ENCODE data around the gene ECPAS.

Gene ECPAS

GRCh38 chr9:111429175-111429574 lies 55.0 kb downstream of the ECPAS start:
- H3K4me3 ChIP-seq (ENCODE audit: control insufficient read depth, low read depth, low read length) = no peak overlapping the region
- peak; percentile 32 for DNase-seq (ENCODE audit: low read depth)
- TF ChIP-seq CTCF (conservative IDR thresholded peaks at IDR 0.05; ENCODE audit: control insufficient read depth, insufficient read depth, low read depth, low read length) = no peak

DNA sequence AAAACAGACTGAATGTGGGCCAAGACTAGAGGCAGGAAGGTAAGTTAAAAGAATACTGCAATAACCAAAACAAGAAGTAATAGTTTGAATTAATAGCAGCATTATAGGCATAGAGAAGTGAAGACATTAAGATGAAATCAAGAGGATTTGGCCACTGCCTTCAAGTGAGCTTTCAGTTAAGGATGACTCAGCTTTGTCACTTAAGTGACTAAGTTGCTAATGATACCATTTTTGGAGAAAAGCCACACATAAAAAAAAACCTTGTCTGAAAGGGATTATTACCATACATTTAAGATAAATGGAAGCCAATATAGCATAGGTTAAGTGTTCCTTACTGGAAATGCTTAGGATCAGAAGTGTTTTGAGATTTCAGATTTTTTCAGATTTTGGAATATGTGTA lies 57.0 kb downstream of the ECPAS start:
- no peak for TF ChIP-seq CTCF (conservative IDR thresholded peaks at IDR 0.05; ENCODE audit: control insufficient read depth, insufficient read depth, low read depth, low read length)
- peak; percentile 77 for DNase-seq (ENCODE audit: low read depth)
- no peak overlapping the region for H3K4me3 ChIP-seq (ENCODE audit: control insufficient read depth, low read depth, low read length)

DNA sequence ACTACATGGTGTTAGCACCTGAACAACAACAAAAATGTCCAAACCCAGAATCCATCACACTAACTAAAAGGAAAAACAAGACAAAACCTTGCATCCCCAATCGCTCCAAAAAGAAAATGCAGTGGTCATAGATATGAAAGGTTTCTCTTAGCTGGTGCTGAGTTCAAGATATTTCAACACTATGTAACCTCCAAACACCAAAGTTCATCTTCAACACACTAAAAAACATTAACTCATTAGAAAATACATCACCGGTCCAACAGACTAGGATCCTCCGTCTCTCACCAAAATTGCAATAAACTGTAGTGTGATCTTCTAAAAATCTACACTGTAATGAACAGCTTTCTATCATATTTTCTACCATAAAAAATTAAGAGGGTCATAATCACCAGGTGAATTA lies 60.8 kb downstream of the ECPAS start:
- H3K4me3 ChIP-seq (ENCODE audit: control insufficient read depth, low read depth, low read length) = no peak overlapping the region
- no peak for TF ChIP-seq CTCF (conservative IDR thresholded peaks at IDR 0.05; ENCODE audit: control insufficient read depth, insufficient read depth, low read depth, low read length)
- DNase-seq (ENCODE audit: low read depth) = no peak

DNA sequence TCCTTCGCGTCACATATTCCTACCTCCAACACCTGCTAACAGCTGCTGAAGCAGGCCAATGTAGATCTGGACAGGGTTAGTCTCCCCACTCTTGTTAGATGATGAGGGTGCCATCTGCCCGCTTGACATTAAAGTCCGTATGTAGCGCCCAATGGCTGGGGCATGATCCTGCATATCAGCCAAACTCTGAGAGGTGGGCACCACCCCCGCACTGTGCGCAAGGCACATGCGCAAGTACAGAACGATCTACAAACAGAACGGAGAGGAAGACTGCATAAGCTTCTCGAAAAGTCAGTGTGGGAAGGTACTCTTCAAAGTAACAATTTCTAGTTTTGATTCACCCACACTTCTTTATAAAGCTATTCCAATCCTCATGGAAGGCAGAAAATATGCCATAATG lies 69.8 kb downstream of the ECPAS start:
- no peak overlapping the region for H3K4me3 ChIP-seq (ENCODE audit: control insufficient read depth, low read depth, low read length)
- no peak for DNase-seq (ENCODE audit: low read depth)
- TF ChIP-seq CTCF (conservative IDR thresholded peaks at IDR 0.05; ENCODE audit: control insufficient read depth, insufficient read depth, low read depth, low read length) = no peak

GRCh38 chr9:111413996-111414395 lies 70.2 kb downstream of the ECPAS start:
- no peak overlapping the region for H3K4me3 ChIP-seq (ENCODE audit: control insufficient read depth, low read depth, low read length)
- TF ChIP-seq CTCF (conservative IDR thresholded peaks at IDR 0.05; ENCODE audit: control insufficient read depth, insufficient read depth, low read depth, low read length) = no peak
- no peak for DNase-seq (ENCODE audit: low read depth)

DNA sequence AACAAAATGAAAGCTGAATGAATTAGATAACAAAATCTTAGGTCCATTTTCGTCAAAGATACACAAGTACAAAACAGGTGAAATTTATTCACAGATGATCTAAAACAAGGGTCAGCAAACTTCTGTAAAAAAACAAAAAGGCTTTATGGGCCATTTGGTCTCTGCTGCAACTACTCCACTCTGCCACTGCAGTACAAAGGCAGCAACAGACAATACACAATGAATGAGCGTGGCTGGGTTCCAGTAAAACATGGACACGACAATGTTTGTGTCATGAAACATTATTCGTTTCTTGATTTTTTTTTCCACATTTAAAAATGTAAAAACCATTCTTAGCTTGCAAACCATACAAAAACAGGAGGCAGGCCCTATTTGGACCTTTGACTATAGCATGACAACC lies 71.9 kb downstream of the ECPAS start:
- no peak overlapping the region for H3K4me3 ChIP-seq (ENCODE audit: control insufficient read depth, low read depth, low read length)
- no peak for DNase-seq (ENCODE audit: low read depth)
- no peak for TF ChIP-seq CTCF (conservative IDR thresholded peaks at IDR 0.05; ENCODE audit: control insufficient read depth, insufficient read depth, low read depth, low read length)

DNA sequence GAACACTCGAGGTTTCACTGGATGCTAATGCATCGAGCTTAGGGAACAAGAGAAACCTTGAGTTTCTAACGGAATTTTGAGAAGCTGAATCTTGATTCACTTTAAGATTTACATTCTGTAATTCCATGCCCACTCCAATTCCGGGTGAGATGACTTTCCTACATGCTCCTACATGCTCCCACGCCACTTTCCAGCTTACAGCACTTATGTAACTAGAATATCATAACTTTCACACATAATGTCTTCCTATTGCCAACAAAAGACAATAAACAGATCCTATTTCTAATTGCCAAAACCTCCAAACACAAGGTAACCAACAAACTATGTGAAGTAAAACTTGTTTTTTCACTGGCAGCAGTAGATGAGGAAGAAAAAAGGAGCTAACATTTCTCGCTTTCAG lies 72.9 kb downstream of the ECPAS start:
- H3K4me3 ChIP-seq (ENCODE audit: control insufficient read depth, low read depth, low read length) = no peak overlapping the region
- no peak for DNase-seq (ENCODE audit: low read depth)
- no peak for TF ChIP-seq CTCF (conservative IDR thresholded peaks at IDR 0.05; ENCODE audit: control insufficient read depth, insufficient read depth, low read depth, low read length)

Data from fibroblast of mammary gland (primary cell).